ENCODE data around the gene COL6A2. TPM values are rescaled to one million over a fixed set of nuclear protein-coding genes. Genes with fewer than 3 reads are reported as not detected.
"Not testable (repeated sequence)": the region's sequence is repeated elsewhere in the genome, so short reads cannot be mapped to it uniquely, and the experiment has no call there.

COL6A2 gene
- total RNA-seq, 2 experiments from 2014 or later = 6.7 to 8.4 TPM

- H3K27me3 Mint-ChIP-seq (ENCODE audit: low read depth) = no peaks in the 10 kb centered on the region
- no peak for DNase-seq
- H3K9me3 Mint-ChIP-seq = no peaks in the 10 kb centered on the region
- H3K27ac Mint-ChIP-seq = no peak overlapping the region
- CTCF ChIA-PET = no interaction called here
- H3K36me3 Mint-ChIP-seq (ENCODE audit: low read depth) = no peaks in the 10 kb centered on the region
- H3K4me1 Mint-ChIP-seq (ENCODE audit: low read depth) = no peaks in the 10 kb centered on the region
- intact Hi-C loops (cut with micrococcal nuclease) = no loop called here
- H3K4me3 Mint-ChIP-seq = no peak overlapping the region
Observed at GRCh38 chr21:46136739-46137349, 38.9 kb downstream of the COL6A2 start.

- peaks cover 2% of the 10 kb centered on the region for H3K4me1 Mint-ChIP-seq (ENCODE audit: low read depth)
- no peaks in the 10 kb centered on the region for H3K9me3 Mint-ChIP-seq
- no peaks in the 10 kb centered on the region for H3K27me3 Mint-ChIP-seq (ENCODE audit: low read depth)
- no peak overlapping the region for H3K27ac Mint-ChIP-seq
- no peak overlapping the region for H3K4me3 Mint-ChIP-seq
- DNase-seq = no peak
- intact Hi-C loops (cut with micrococcal nuclease) = no loop called here
- CTCF ChIA-PET = no interaction called here
- no peaks in the 10 kb centered on the region for H3K36me3 Mint-ChIP-seq (ENCODE audit: low read depth)
Observed at GRCh38 chr21:46137908-46138307, 40.0 kb downstream of the COL6A2 start.

- Mint-ChIP-seq H3K36me3 (ENCODE audit: low read depth) (no peaks in the 10 kb centered on the region), H3K9me3 (no peaks in the 10 kb centered on the region), H3K4me3 (no peak overlapping the region), H3K4me1 (ENCODE audit: low read depth) (peaks cover 3% of the 10 kb centered on the region), H3K27ac (no peak overlapping the region), H3K27me3 (ENCODE audit: low read depth) (no peaks in the 10 kb centered on the region)
- intact Hi-C loops (cut with micrococcal nuclease) = no loop called here
- no peak for DNase-seq
- CTCF ChIA-PET = no interaction called here
Observed at GRCh38 chr21:46138383-46138970, 40.6 kb downstream of the COL6A2 start.

- H3K9me3 Mint-ChIP-seq = no peaks in the 10 kb centered on the region
- intact Hi-C loops (cut with micrococcal nuclease) = no loop called here
Observed at GRCh38 chr21:46139686-46140085, 41.8 kb downstream of the COL6A2 start.

GRCh38 chr21:46140352-46141003, 42.6 kb downstream of the COL6A2 start:
- H3K9me3 Mint-ChIP-seq; CTCF ChIA-PET; DNase-seq; H3K4me3 Mint-ChIP-seq; H3K36me3 Mint-ChIP-seq (ENCODE audit: low read depth); H3K27ac Mint-ChIP-seq; intact Hi-C loops (cut with micrococcal nuclease); H3K27me3 Mint-ChIP-seq (ENCODE audit: low read depth): not testable (repeated sequence)
- H3K4me1 Mint-ChIP-seq (ENCODE audit: low read depth) = peaks cover 13% of the 10 kb centered on the region

More at GRCh38 chr21:46139686-46140085, 41.8 kb downstream of the COL6A2 start:
- Mint-ChIP-seq H3K27ac (no peak overlapping the region), H3K4me1 (ENCODE audit: low read depth) (peaks cover 11% of the 10 kb centered on the region), H3K36me3 (ENCODE audit: low read depth) (no peaks in the 10 kb centered on the region), H3K27me3 (ENCODE audit: low read depth) (no peaks in the 10 kb centered on the region), H3K4me3 (no peak overlapping the region)
- CTCF ChIA-PET = no interaction called here
- no peak for DNase-seq

- H3K4me3 Mint-ChIP-seq = no peak overlapping the region
- H3K27ac Mint-ChIP-seq = no peak overlapping the region
- no peak for DNase-seq
- CTCF ChIA-PET = interaction anchor here (1.1 to 2.2 kb wide), 6 partner anchors 11 to 496 kb away, joined by 3 to 11 read pairs (median 5); no protein-coding TSS in a partner anchor
- H3K36me3 Mint-ChIP-seq (ENCODE audit: low read depth) = no peaks in the 10 kb centered on the region
- peaks cover 13% of the 10 kb centered on the region for H3K4me1 Mint-ChIP-seq (ENCODE audit: low read depth)
- H3K9me3 Mint-ChIP-seq = no peaks in the 10 kb centered on the region
- no peaks in the 10 kb centered on the region for H3K27me3 Mint-ChIP-seq (ENCODE audit: low read depth)
- intact Hi-C loops (cut with micrococcal nuclease) = no loop called here
Observed at GRCh38 chr21:46141767-46142581, 44.1 kb downstream of the COL6A2 start.

- peak; percentile 36 for DNase-seq
- CTCF ChIA-PET = interaction anchor here (0.6 to 2.2 kb wide), 22 partner anchors 10 to 495 kb away, joined by 3 to 11 read pairs (median 4); partner anchors contain the start of genes C21orf58 and MCM3AP
- intact Hi-C loops (cut with micrococcal nuclease) = loop anchor here (1.0 kb wide), 1 partner anchor 108 kb away; no protein-coding TSS in a partner anchor
- no peaks in the 10 kb centered on the region for H3K27me3 Mint-ChIP-seq (ENCODE audit: low read depth)
- H3K4me3 Mint-ChIP-seq = no peak overlapping the region
- H3K9me3 Mint-ChIP-seq = no peaks in the 10 kb centered on the region
- H3K4me1 Mint-ChIP-seq (ENCODE audit: low read depth) = peaks cover 13% of the 10 kb centered on the region
- no peaks in the 10 kb centered on the region for H3K36me3 Mint-ChIP-seq (ENCODE audit: low read depth)
- H3K27ac Mint-ChIP-seq = peak overlapping the region; percentile 73
Observed at GRCh38 chr21:46142582-46143473, 44.9 kb downstream of the COL6A2 start.

- DNase-seq = no peak
- H3K4me3 Mint-ChIP-seq = no peak overlapping the region
- H3K4me1 Mint-ChIP-seq (ENCODE audit: low read depth) = peaks cover 13% of the 10 kb centered on the region
- H3K27me3 Mint-ChIP-seq (ENCODE audit: low read depth) = no peaks in the 10 kb centered on the region
- CTCF ChIA-PET = interaction anchor here (0.7 to 2.2 kb wide), 6 partner anchors 8 to 174 kb away, joined by 3 to 11 read pairs (median 4); no protein-coding TSS in a partner anchor
- no peaks in the 10 kb centered on the region for H3K9me3 Mint-ChIP-seq
- intact Hi-C loops (cut with micrococcal nuclease) = loop anchor here (1.0 to 2.0 kb wide), 7 partner anchors 40 to 314 kb away; partner anchors contain the start of genes COL6A2, DIP2A, PCNT and SPATC1L
- H3K36me3 Mint-ChIP-seq (ENCODE audit: low read depth) = no peaks in the 10 kb centered on the region
- peak overlapping the region; percentile 76 for H3K27ac Mint-ChIP-seq
Observed at GRCh38 chr21:46144464-46145070, 46.7 kb downstream of the COL6A2 start.

GRCh38 chr21:46145159-46145839, 47.4 kb downstream of the COL6A2 start:
- Mint-ChIP-seq H3K4me3 (no peak overlapping the region), H3K36me3 (ENCODE audit: low read depth) (no peaks in the 10 kb centered on the region), H3K27ac (no peak overlapping the region), H3K9me3 (no peaks in the 10 kb centered on the region), H3K27me3 (ENCODE audit: low read depth) (no peaks in the 10 kb centered on the region), H3K4me1 (ENCODE audit: low read depth) (peaks cover 13% of the 10 kb centered on the region)
- intact Hi-C loops (cut with micrococcal nuclease) = loop anchor here (2.0 kb wide), 2 partner anchors 40 to 314 kb away; partner anchors contain the start of genes DIP2A and SPATC1L
- CTCF ChIA-PET = no interaction called here
- no peak for DNase-seq

- no peak for DNase-seq
- intact Hi-C loops (cut with micrococcal nuclease) = loop anchor here (2.0 kb wide), 2 partner anchors 39 to 313 kb away; partner anchors contain the start of genes DIP2A and SPATC1L
- CTCF ChIA-PET = no interaction called here
- H3K36me3 Mint-ChIP-seq (ENCODE audit: low read depth) = no peaks in the 10 kb centered on the region
- H3K9me3 Mint-ChIP-seq = no peaks in the 10 kb centered on the region
- no peak overlapping the region for H3K27ac Mint-ChIP-seq
- no peak overlapping the region for H3K4me3 Mint-ChIP-seq
- H3K27me3 Mint-ChIP-seq (ENCODE audit: low read depth) = no peaks in the 10 kb centered on the region
- H3K4me1 Mint-ChIP-seq (ENCODE audit: low read depth) = peaks cover 13% of the 10 kb centered on the region
Observed at GRCh38 chr21:46145840-46146691, 48.2 kb downstream of the COL6A2 start.

All from activated naive CD4-positive, alpha-beta T cell treated with anti-CD3 and anti-CD28 coated beads for 36 hours (primary cell).